Neural progenitor cell (in vitro differentiated cells): Measurements from ENCODE around the gene PIK3CD.

Experiments
- CTCF ChIP-seq: fragments of 200-600 bp; sonication (generic); IDR thresholded peaks from 2 replicates; pipeline ENCODE4 v1.5.1; 2017; ENCODE audit warnings: antibody characterized with exemption, mild to moderate bottlenecking
- EZH2 ChIP-seq: fragments of 200-600 bp; sonication (generic); IDR thresholded peaks from 2 replicates; pipeline ENCODE4 v1.6.1; 2017; ENCODE audit warnings: antibody characterized with exemption, mild to moderate bottlenecking, moderate library complexity

GRCh38 chr1:9611716-9612115 is 39.8 kb upstream of the PIK3CD start:
- TF ChIP-seq CTCF (no peak), EZH2 (no peak)
